Osteoblast (primary cell): ENCODE measurements around the gene TMEM243. TPM values are rescaled to one million over a fixed set of nuclear protein-coding genes. Genes with fewer than 3 reads are reported as not detected.

Experiments used
- DNase-seq: peaks from one replicate; pipeline ENCODE4 v3.0.0; 2011; ENCODE audit warnings: low spot score, mixed read lengths; ENCODE audit not compliant: insufficient read length; ENCODE audit errors: missing footprints
- H2AFZ ChIP-seq: 2 replicates; pipeline ENCODE4 v1.6.0; 2011; ENCODE audit warnings: mild to moderate bottlenecking, low read length
- H3K27ac ChIP-seq: 2 replicates; pipeline ENCODE4 v1.5.1; 2011; ENCODE audit warnings: mild to moderate bottlenecking, low read depth, low read length, moderate library complexity
- H3K27me3 ChIP-seq: 2 replicates; pipeline ENCODE4 v1.6.0; 2012; ENCODE audit warnings: mild to moderate bottlenecking, control low read depth, inconsistent platforms, low read length, moderate library complexity; ENCODE audit not compliant: insufficient read depth
- H3K36me3 ChIP-seq: 2 replicates; pipeline ENCODE4 v1.5.1; 2011; ENCODE audit warnings: mild to moderate bottlenecking, low read length, control low read depth, moderate library complexity; ENCODE audit not compliant: insufficient read depth
- H3K4me1 ChIP-seq: 2 replicates; pipeline ENCODE4 v1.5.1; 2011; ENCODE audit warnings: mild to moderate bottlenecking, low read length, control low read depth, moderate library complexity; ENCODE audit not compliant: insufficient read depth
- H3K4me2 ChIP-seq: 2 replicates; pipeline ENCODE4 v1.6.0; 2011; ENCODE audit warnings: mild to moderate bottlenecking, low read length; ENCODE audit not compliant: insufficient read depth
- H3K4me3 ChIP-seq: fragments of 200-600 bp; sonication (generic); 3 replicates; pipeline ENCODE4 v1.5.1; 2012; ENCODE audit warnings: mild to moderate bottlenecking, low read length, inconsistent platforms; ENCODE audit not compliant: insufficient read depth
- H3K79me2 ChIP-seq: 2 replicates; pipeline ENCODE4 v1.6.0; 2012; ENCODE audit warnings: mild to moderate bottlenecking, low read length, control low read depth, inconsistent platforms; ENCODE audit not compliant: insufficient read depth
- H3K9me3 ChIP-seq: 2 replicates; pipeline ENCODE4 v1.5.1; 2011; ENCODE audit warnings: low read depth, low read length, control low read depth
- H4K20me1 ChIP-seq: 2 replicates; pipeline ENCODE4 v1.6.0; 2012; ENCODE audit warnings: mild to moderate bottlenecking, low read length, control low read depth; ENCODE audit not compliant: insufficient read depth
- total RNA-seq: library from RNA; depleted of rRNA; stranded (reverse); fragments of >200 nt; gene quantifications from 2 replicates; pipeline ENCODE4 v1.2.3, GENCODE V29; 2012
- TF ChIP-seq, protein P1 (sequence below): IDR thresholded peaks from 2 replicates; pipeline ENCODE4 v1.5.1; 2011; ENCODE audit warnings: mild to moderate bottlenecking, low read depth, low read length, moderate library complexity; ENCODE audit errors: extremely low read depth

Gene TMEM243
- total RNA-seq, 1 donor = 35.5 TPM

DNA sequence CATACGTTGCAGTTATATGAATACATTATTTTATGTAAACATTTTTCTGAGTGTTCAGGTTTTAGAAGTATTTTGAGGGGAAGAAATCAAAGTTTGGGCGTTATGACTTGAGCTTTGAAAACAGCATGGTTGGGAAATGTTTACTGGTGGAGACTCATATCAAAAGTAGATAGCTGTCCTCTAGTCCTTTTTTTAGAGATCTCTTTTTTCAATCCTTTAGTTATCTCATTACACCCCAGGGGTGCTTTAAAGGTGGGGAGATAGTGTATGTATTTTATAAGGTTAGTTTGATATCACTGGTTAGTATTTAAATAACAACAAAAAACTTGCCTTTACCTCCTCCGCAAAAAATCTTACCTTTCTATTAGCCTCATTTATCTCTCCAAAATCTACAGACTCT lies 65.0 kb downstream of the TMEM243 start:
- H3K27ac ChIP-seq = peak overlapping the region; percentile 84
- H3K79me2 ChIP-seq = peaks cover 66% of the 10 kb centered on the region
- TF ChIP-seq, protein P1, sequence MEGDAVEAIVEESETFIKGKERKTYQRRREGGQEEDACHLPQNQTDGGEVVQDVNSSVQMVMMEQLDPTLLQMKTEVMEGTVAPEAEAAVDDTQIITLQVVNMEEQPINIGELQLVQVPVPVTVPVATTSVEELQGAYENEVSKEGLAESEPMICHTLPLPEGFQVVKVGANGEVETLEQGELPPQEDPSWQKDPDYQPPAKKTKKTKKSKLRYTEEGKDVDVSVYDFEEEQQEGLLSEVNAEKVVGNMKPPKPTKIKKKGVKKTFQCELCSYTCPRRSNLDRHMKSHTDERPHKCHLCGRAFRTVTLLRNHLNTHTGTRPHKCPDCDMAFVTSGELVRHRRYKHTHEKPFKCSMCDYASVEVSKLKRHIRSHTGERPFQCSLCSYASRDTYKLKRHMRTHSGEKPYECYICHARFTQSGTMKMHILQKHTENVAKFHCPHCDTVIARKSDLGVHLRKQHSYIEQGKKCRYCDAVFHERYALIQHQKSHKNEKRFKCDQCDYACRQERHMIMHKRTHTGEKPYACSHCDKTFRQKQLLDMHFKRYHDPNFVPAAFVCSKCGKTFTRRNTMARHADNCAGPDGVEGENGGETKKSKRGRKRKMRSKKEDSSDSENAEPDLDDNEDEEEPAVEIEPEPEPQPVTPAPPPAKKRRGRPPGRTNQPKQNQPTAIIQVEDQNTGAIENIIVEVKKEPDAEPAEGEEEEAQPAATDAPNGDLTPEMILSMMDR = no peak
- no peak overlapping the region for H2AFZ ChIP-seq
- H3K4me2 ChIP-seq = peak overlapping the region; percentile 94
- peaks cover 42% of the 10 kb centered on the region for H3K4me1 ChIP-seq
- no peaks in the 10 kb centered on the region for H3K9me3 ChIP-seq
- no peaks in the 10 kb centered on the region for H3K36me3 ChIP-seq
- DNase-seq = no peak
- peak overlapping the region; percentile 90 for H3K4me3 ChIP-seq
- no peaks in the 10 kb centered on the region for H3K27me3 ChIP-seq
- peaks cover 27% of the 10 kb centered on the region for H4K20me1 ChIP-seq

- no peak for DNase-seq
- H3K4me2 ChIP-seq = peak overlapping the region; percentile 94
- TF ChIP-seq, protein P1 = no peak
- H3K27me3 ChIP-seq = no peaks in the 10 kb centered on the region
- H3K4me3 ChIP-seq = peak overlapping the region; percentile 90
- no peak overlapping the region for H2AFZ ChIP-seq
- H3K27ac ChIP-seq = peak overlapping the region; percentile 84
- H3K9me3 ChIP-seq = no peaks in the 10 kb centered on the region
- H4K20me1 ChIP-seq = peaks cover 27% of the 10 kb centered on the region
- no peaks in the 10 kb centered on the region for H3K36me3 ChIP-seq
- H3K79me2 ChIP-seq = peaks cover 62% of the 10 kb centered on the region
- peaks cover 42% of the 10 kb centered on the region for H3K4me1 ChIP-seq
Observed at GRCh38 chr7:87154166-87154565, 65.4 kb downstream of the TMEM243 start.

DNA sequence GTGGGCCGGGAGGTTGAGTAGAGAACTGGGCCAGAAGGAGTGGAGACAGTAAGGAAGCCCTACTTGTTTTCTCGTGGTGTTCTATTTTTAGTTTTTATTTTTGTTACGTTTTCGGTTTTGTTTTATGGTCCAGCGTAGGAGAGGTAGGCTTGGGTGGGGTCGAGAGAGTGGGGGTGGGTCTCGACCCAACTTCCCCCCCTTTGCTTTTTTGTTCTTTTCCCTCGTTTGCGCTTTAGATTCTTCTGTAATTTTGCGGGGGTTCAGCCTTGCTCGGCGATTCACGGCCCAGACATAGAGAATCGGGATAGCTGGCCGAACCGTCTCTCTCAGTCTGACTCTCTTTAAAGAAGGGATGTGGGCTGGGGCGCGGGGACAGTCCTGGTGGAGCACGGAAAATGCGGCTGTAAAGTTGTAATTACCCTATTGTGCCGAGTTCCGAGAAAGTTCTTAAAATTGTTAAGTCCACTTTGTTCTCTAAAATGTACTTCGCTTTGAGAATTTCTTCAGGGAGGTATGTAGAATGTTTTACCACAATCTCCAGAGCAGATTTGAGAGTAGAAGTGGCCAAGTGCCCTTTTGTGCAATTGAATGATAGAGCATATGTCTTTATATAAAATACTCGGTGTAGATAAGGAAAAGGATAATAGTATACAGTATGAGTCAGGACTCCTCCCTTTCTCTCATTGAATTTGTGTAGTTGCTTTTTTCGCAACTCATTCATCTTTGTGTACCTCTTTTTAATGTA lies 66.5 kb downstream of the TMEM243 start:
- Histone ChIP-seq H3K9me3 (no peaks in the 10 kb centered on the region), H3K4me2 (peak overlapping the region; percentile 94), H3K27me3 (no peaks in the 10 kb centered on the region), H3K4me3 (peak overlapping the region; percentile 90), H3K27ac (peak overlapping the region; percentile 84), H3K4me1 (peaks cover 42% of the 10 kb centered on the region), H4K20me1 (peaks cover 24% of the 10 kb centered on the region), H3K36me3 (no peaks in the 10 kb centered on the region), H3K79me2 (peaks cover 51% of the 10 kb centered on the region), H2AFZ (peak overlapping the region; percentile 39)
- TF ChIP-seq, protein P1 = no peak
- peak; percentile 73 for DNase-seq

DNA sequence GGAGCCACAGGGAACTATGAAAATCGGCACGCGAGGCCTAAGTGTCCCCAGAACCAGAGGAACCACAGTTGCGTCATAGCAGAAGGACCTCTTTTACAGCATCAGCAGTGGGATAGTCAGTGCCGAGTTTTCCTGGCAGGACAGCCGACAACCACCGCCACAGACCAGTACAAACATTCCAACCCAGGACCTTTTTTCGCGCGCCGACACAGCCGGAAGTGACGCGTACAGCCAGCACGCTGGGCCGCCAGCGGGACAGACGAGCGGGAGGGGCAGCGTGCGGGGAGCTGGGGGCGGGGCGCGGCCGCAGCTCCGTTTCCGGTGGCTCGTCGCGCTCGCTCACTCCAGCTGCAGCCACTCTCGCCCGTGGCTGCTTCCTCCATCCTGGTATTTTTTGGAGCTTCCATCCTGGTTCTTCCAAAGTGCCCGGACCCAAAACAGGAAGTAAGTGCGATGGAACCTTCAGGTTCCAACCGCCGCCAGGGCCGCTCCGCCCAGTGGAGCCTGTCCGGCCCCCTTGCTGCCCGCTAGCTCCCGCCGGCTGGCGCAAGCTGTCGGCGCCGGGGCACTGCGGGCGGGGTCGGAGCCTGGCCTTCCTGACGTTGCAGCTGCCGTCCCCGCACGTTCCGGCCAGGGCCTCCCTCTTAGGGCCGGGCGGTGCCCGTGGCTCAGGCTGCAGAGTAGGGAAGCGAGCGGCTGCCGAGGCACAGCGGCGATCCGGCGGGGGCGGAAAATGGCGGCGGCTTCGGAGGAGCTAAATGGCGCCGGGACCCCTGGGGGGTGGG lies 67.2 kb downstream of the TMEM243 start, which contains the start of gene DMTF1:
DMTF1 (plus strand) TSS at position 342 of the 785 bp plus-strand sequence. CDS start 12,489 bp downstream, outside the sequence.
- DNase-seq = peak; percentile 96
- H4K20me1 ChIP-seq = peaks cover 24% of the 10 kb centered on the region
- peak within 1 kb of the TSS; percentile 98 for H2AFZ ChIP-seq
- no peaks in the 10 kb centered on the region for H3K27me3 ChIP-seq
- H3K4me1 ChIP-seq = peaks cover 41% of the 10 kb centered on the region
- peak within 1 kb of the TSS; percentile 90 for H3K4me3 ChIP-seq
- H3K9me3 ChIP-seq = no peaks in the 10 kb centered on the region
- H3K79me2 ChIP-seq = peaks cover 43% of the 10 kb centered on the region
- peak within 1 kb of the TSS; percentile 94 for H3K4me2 ChIP-seq
- TF ChIP-seq, protein P1 = no peak
- peak within 1 kb of the TSS; percentile 84 for H3K27ac ChIP-seq
- H3K36me3 ChIP-seq = no peaks in the 10 kb centered on the region
